ENCODE results near the gene SPSB2.
A peak's percentile ranks its signal among the peaks of the same experiment; 100 is the strongest.

SPSB2 gene

DNA sequence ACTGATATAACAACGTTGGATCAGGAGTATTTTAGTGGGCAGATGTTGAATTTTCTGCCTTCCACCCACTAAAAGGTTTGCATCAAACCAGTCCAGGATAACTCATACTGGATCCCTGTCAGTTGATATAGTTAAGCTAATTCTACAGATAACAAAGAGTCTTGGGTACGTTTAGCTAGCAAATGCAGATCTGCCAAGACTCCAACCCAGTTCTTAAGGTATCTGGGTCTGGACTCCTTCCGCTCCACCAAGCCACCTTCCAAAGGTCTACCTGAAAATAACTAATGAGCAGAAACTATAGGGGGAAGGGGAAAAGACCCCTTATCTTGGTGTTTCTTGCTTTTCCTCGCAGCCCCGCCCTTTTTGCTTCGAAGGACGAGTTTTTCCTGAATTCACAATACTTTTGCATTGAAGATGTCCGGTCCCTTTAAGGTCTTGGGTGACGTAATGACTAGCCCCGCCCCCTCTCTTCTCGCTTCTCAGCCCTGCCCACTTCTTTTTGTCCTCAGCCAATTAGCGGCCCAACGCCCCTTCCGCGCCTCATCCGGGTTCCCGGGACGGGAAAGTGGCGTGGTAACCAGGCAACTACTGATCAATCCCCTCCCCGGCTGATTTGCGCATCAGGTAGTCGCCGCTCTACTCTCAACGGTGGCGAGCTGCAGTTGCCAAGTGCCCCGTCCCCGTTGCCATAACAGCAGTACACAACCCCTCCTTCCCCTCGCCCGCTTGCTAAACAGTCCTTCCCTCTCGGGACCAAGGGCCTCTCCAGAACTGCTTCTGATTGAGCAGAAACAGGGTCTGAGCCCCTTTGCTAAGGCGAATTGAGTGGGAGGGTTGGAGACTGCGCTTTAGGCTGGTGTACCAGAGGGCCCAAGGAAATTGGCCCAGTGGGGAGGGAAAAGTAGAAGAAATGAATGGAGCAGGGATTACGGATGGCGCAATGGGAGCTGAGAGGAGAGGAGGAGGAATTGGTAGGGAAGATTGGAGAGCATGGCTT is 31.5 kb upstream of the SPSB2 start, which contains the start of gene LRRC23:
LRRC23 (plus strand) TSS at position 543 of the 997 bp plus-strand sequence. CDS start 812 bp downstream, outside the sequence.
- H3K4me3 ChIP-seq (ENCODE audit: low read depth in 1 of 2, low read length in 2 of 2), result peak within 1 kb of the TSS; percentile 52 to 74
- H3K4me2 ChIP-seq (ENCODE audit: insufficient read depth, low read length), result peak within 1 kb of the TSS; percentile 84
- H3K27ac ChIP-seq (ENCODE audit: low read length), result peak within 1 kb of the TSS; percentile 79
- no peaks in the 10 kb centered on the region for H3K27me3 ChIP-seq (ENCODE audit: insufficient read depth, low read length, poor library complexity)
- peaks cover 21% of the 10 kb centered on the region for H3K4me1 ChIP-seq (ENCODE audit: insufficient read depth, low read length)
- peak within 1 kb of the TSS; percentile 63 for H3K9ac ChIP-seq (ENCODE audit: low read depth, low read length)
- H4K20me1 ChIP-seq (ENCODE audit: insufficient read depth, low read length), result no peaks in the 10 kb centered on the region
- H2AFZ ChIP-seq (ENCODE audit: low read depth, low read length), result peak within 1 kb of the TSS; percentile 93
- H3K79me2 ChIP-seq (ENCODE audit: insufficient read depth, low read length), result no peaks in the 10 kb centered on the region
- peak; percentile 97 for DNase-seq
- peaks cover 10% of the 10 kb centered on the region; the same call in 1 of the 2 replicates for H3K36me3 ChIP-seq (ENCODE audit: insufficient read depth, low read length)
- H3K9me3 ChIP-seq (ENCODE audit: insufficient read depth, low read length, severe bottlenecking), result no peaks in the 10 kb centered on the region
- ATAC-seq (ENCODE audit: insufficient read depth, low read depth), result peak; percentile 98
- no peak for TF ChIP-seq EZH2 (IDR thresholded peaks at IDR 0.05; ENCODE audit: borderline replicate concordance, low read depth, low read length, severe bottlenecking)
- TF ChIP-seq, protein P1, sequence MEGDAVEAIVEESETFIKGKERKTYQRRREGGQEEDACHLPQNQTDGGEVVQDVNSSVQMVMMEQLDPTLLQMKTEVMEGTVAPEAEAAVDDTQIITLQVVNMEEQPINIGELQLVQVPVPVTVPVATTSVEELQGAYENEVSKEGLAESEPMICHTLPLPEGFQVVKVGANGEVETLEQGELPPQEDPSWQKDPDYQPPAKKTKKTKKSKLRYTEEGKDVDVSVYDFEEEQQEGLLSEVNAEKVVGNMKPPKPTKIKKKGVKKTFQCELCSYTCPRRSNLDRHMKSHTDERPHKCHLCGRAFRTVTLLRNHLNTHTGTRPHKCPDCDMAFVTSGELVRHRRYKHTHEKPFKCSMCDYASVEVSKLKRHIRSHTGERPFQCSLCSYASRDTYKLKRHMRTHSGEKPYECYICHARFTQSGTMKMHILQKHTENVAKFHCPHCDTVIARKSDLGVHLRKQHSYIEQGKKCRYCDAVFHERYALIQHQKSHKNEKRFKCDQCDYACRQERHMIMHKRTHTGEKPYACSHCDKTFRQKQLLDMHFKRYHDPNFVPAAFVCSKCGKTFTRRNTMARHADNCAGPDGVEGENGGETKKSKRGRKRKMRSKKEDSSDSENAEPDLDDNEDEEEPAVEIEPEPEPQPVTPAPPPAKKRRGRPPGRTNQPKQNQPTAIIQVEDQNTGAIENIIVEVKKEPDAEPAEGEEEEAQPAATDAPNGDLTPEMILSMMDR (IDR thresholded peaks at IDR 0.05; ENCODE audit: borderline replicate concordance, extremely low read depth, low read length, poor library complexity, severe bottlenecking), result no peak

DNA sequence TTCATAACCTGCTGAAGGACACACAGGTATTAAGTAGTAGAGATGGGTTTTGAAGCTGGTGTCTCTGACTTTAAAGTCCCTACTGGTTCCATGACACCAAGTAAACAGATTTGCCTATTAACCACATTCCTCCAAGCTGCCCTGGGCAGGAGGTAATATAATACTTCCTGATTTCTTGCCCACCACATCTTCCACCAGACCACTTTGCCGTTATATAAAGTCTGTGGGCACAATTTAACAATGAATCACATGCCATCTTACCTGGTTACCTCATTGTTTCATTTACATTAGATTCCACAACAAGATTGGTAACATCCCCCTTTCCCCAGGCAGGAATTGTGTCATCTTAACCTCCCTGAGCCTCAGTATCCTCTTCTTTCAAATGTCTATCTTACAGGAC is 30.6 kb upstream of the SPSB2 start:
- DNase-seq, result no peak
- no peaks in the 10 kb centered on the region for H3K9me3 ChIP-seq (ENCODE audit: insufficient read depth, low read length, severe bottlenecking)
- ATAC-seq (ENCODE audit: insufficient read depth, low read depth), result no peak
- H3K4me3 ChIP-seq (ENCODE audit: low read depth in 1 of 2, low read length in 2 of 2), result peak overlapping the region in 1 of 2 experiments; percentile 74; a peak in 2 of 4 replicates
- no peaks in the 10 kb centered on the region for H4K20me1 ChIP-seq (ENCODE audit: insufficient read depth, low read length)
- peak overlapping the region; percentile 79; the same call in 1 of the 2 replicates for H3K27ac ChIP-seq (ENCODE audit: low read length)
- H3K36me3 ChIP-seq (ENCODE audit: insufficient read depth, low read length), result peaks cover 10% of the 10 kb centered on the region; the same call in 1 of the 2 replicates
- H3K27me3 ChIP-seq (ENCODE audit: insufficient read depth, low read length, poor library complexity), result no peaks in the 10 kb centered on the region
- peak overlapping the region; percentile 84 for H3K4me2 ChIP-seq (ENCODE audit: insufficient read depth, low read length)
- peak overlapping the region; percentile 63; the same call in 1 of the 2 replicates for H3K9ac ChIP-seq (ENCODE audit: low read depth, low read length)
- no peaks in the 10 kb centered on the region for H3K79me2 ChIP-seq (ENCODE audit: insufficient read depth, low read length)
- H2AFZ ChIP-seq (ENCODE audit: low read depth, low read length), result peak overlapping the region; percentile 93
- TF ChIP-seq, protein P1 (IDR thresholded peaks at IDR 0.05; ENCODE audit: borderline replicate concordance, extremely low read depth, low read length, poor library complexity, severe bottlenecking), result no peak
- no peak for TF ChIP-seq EZH2 (IDR thresholded peaks at IDR 0.05; ENCODE audit: borderline replicate concordance, low read depth, low read length, severe bottlenecking)
- peaks cover 21% of the 10 kb centered on the region for H3K4me1 ChIP-seq (ENCODE audit: insufficient read depth, low read length)

DNA sequence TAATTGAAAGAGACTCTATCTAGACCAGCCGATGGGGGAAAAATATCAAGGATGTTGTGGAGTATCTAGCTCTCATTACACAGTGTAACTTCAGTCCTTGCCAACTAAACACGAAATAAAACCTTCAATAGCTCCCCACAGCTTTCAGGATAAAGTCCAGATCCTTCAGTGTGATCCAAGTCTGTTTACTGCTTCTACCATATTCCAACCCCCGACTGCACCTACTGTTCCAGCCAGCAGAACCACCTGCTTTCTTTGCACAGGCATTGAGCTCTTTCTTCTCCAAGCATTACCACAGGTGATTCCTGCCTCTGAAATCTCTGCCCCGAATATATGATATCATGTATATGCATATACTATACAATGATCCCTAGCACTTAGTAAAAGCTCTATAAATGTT is 29.3 kb upstream of the SPSB2 start:
- Histone ChIP-seq H3K79me2 (ENCODE audit: insufficient read depth, low read length) (no peaks in the 10 kb centered on the region), H3K27ac (ENCODE audit: low read length) (no peak overlapping the region), H3K9me3 (ENCODE audit: insufficient read depth, low read length, severe bottlenecking) (no peaks in the 10 kb centered on the region), H3K4me3 (ENCODE audit: low read depth in 1 of 2, low read length in 2 of 2) (no peak overlapping the region), H3K9ac (ENCODE audit: low read depth, low read length) (no peak overlapping the region), H4K20me1 (ENCODE audit: insufficient read depth, low read length) (no peaks in the 10 kb centered on the region), H3K36me3 (ENCODE audit: insufficient read depth, low read length) (peaks cover 10% of the 10 kb centered on the region; the same call in 1 of the 2 replicates), H3K4me1 (ENCODE audit: insufficient read depth, low read length) (peaks cover 21% of the 10 kb centered on the region), H2AFZ (ENCODE audit: low read depth, low read length) (no peak overlapping the region), H3K27me3 (ENCODE audit: insufficient read depth, low read length, poor library complexity) (no peaks in the 10 kb centered on the region), H3K4me2 (ENCODE audit: insufficient read depth, low read length) (no peak overlapping the region)
- TF ChIP-seq, protein P1 (IDR thresholded peaks at IDR 0.05; ENCODE audit: borderline replicate concordance, extremely low read depth, low read length, poor library complexity, severe bottlenecking), result no peak
- no peak for TF ChIP-seq EZH2 (IDR thresholded peaks at IDR 0.05; ENCODE audit: borderline replicate concordance, low read depth, low read length, severe bottlenecking)
- no peak for DNase-seq
- no peak for ATAC-seq (ENCODE audit: insufficient read depth, low read depth)

All from DND-41 (cell line).